Gastrocnemius medialis (tissue), 4 donors: ENCODE measurements around the gene CHRM1.

Source experiments
- POLR2A ChIP-seq, 2 donors: fragments of 450-650 bp; IDR thresholded peaks; one replicate each; pipeline ENCODE4 v1.6.1; 2017; ENCODE audit warnings: antibody characterized with exemption in 2 of 2, mild to moderate bottlenecking in 2 of 2, moderate library complexity in 2 of 2
- TF ChIP-seq, protein P1 (sequence below), 5 experiments: fragments of 450-650 bp in 3 of 5; fragments of 200-600 bp in 2 of 5; sonication (generic) in 2 of 5; IDR thresholded peaks in 4 of 5; conservative IDR thresholded peaks in 1 of 5; 1 replicate in 4 of 5; 2 replicates in 1 of 5; pipeline ENCODE4 v1.5.1; 2016 to 2019; ENCODE audit warnings: antibody characterized with exemption in 5 of 5, mild to moderate bottlenecking in 3 of 5, moderate library complexity in 3 of 5

DNA sequence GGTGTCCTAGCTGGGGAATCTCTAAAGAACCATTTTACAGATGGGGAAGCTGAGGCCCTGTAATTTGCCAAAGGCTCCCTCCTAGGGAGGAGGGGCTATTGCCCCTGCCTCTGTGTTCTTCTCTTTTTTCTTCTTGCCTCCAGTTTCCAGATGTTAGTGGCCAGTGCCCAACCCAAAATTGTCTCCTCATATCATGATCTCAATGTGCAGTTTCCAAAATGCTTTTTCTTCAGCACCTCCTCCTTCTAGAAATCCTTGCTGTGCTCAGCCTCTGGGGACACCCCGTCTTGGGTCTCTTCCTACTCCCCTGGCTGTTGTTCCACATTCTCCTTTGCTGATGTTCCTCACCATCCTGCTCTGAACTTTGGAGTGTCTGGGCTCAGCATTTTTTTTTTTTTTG, 9.5 kb upstream of the CHRM1 start:
- TF ChIP-seq, protein P1, sequence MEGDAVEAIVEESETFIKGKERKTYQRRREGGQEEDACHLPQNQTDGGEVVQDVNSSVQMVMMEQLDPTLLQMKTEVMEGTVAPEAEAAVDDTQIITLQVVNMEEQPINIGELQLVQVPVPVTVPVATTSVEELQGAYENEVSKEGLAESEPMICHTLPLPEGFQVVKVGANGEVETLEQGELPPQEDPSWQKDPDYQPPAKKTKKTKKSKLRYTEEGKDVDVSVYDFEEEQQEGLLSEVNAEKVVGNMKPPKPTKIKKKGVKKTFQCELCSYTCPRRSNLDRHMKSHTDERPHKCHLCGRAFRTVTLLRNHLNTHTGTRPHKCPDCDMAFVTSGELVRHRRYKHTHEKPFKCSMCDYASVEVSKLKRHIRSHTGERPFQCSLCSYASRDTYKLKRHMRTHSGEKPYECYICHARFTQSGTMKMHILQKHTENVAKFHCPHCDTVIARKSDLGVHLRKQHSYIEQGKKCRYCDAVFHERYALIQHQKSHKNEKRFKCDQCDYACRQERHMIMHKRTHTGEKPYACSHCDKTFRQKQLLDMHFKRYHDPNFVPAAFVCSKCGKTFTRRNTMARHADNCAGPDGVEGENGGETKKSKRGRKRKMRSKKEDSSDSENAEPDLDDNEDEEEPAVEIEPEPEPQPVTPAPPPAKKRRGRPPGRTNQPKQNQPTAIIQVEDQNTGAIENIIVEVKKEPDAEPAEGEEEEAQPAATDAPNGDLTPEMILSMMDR (IDR thresholded peaks at IDR 0.05 in 4 of 5, conservative IDR thresholded peaks at IDR 0.05 in 1 of 5) = no peak
- no peak for TF ChIP-seq POLR2A (IDR thresholded peaks at IDR 0.05)
